ENCODE data around the gene ASB5.

ASB5 gene

DNA sequence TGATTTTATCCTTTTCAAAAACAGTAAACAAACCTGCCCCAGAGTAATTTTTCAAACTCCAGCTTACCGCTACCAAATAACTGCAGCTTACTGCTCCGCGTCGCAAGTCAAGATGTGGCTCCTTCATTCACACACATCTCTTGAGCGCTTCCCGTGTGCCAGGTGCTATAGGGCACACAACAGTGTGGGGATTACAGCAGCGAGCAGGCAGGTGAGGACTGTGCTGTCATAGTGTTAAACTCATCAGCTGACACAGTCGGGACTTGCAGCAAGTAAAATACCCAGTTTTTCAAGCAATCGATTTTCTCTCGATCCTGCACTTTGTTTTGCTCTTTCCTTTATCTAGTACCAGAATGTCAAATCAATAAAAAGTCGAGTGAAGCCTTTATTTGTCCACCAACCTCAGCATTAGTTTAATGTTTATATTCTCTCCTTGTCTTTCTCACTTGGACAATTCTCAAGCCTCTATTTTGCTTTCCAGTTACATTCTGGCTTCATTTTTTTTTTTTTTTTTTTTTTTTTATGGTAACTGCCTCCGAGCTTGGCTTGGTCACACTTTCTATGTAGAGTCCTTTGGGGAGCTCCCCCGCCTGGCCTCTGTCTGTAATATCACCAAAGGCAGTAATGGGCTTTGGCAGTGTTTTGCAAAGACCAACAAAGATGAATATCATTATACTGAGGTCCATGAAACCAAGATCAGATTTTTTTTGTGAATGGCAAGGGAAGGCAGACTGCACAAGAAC, 8.3 kb upstream of the ASB5 start:
- peak; percentile 70 for DNase-seq (ENCODE audit: low read depth)

DNA sequence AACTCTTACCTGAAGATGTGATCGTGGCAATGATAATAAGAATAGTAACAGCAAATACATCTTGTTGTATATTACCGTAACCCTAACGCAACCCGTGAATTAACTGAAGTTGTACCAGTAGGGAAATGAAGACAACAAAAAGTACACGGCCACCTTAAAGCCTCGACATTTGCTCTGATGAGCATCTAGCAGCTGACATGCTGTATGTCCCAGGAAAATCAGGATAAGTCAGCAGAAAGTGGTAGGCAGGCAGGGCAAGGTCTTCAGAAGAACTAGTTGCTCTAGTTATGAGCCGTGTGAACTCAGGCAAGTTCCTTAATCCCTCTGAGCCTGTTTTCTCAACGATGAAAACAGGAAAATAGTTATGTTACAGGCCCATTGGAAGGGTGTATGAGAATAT, 7.7 kb upstream of the ASB5 start:
- DNase-seq (ENCODE audit: low read depth) = no peak

DNA sequence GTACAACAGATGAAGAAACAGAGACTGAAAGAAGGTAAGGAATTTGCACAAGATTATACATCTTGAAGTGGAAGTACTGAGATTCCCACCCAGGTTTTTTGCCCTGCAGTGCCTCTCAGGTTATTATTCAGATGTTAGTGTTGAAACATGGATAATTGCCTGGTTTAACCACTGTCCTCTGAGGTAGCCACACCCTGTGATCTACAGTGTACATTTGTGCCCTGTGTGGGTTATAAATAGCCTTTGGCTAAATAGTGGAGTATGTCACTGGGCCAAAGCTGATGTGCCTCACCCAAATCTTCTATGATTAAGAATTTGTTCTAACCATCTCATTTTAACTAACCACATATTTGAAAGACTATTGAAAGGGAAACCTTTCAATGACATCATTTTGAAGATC, 5.4 kb upstream of the ASB5 start:
- peak; percentile 75 for DNase-seq (ENCODE audit: low read depth)

DNA sequence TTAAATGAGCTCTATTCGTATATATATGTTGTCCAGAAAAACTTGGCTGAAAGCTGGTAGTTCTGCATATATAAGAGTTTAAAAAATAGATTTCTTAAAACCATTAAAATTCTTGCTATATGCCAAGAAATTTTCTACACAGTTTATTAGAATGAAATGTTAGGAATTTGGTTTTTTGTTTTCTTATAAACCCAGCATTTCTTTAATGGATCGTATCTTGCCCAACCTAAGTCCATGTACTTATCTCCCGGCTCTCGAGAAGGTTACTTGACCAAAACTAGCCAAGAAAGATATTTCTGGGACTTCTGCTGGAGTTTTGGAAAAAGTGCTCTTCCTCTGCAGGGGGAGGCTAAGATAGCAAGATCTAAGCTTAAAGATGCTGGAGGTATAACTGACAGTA, 4.7 kb upstream of the ASB5 start:
- peak; percentile 58 for DNase-seq (ENCODE audit: low read depth)

DNA sequence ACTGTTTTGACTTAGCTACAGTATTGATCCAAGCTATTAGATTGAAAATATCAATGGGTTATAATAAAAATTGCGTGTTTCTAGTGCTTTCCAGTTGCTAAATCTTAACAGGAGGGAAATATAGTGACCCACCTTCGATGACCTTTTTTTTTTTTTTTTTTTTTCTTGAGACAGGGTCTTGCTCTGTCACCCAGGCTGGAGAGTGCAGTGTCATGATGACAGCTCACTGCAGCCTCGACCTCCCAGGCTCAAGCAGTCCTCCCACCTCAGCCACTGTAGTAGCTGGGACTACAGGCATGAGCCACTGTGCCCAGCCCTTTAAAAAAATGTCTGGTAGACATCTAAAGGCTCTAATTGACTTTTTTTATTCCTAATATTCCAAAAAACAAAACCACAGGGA, 3.8 kb upstream of the ASB5 start:
- DNase-seq (ENCODE audit: low read depth) = no peak

DNA sequence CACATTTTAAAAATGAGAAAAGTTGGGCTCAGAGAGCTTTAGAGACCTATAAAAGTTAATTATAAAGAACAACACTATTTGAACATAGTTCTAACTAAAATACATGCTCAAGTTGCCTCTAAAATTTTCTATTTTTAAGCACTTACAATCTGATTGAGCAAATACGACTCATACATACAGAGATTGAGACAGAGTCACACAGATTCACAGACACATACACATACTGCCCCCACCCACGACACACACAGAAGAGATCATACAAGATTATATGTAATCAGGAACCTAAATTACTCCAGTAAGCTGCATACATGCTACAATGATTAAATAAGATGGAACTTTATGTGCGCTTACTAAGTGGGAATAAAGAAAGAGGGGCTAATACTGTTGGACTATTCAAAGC, 2.7 kb upstream of the ASB5 start:
- DNase-seq (ENCODE audit: low read depth) = peak; percentile 58

- DNase-seq (ENCODE audit: low read depth) = peak; percentile 97
These were observed 1.6 kb upstream of the ASB5 start for GRCh38 chr4:176270669-176271068.

- DNase-seq (ENCODE audit: low read depth) = no peak
These were observed 3.0 kb downstream of the ASB5 start for GRCh38 chr4:176266026-176266425.

DNA sequence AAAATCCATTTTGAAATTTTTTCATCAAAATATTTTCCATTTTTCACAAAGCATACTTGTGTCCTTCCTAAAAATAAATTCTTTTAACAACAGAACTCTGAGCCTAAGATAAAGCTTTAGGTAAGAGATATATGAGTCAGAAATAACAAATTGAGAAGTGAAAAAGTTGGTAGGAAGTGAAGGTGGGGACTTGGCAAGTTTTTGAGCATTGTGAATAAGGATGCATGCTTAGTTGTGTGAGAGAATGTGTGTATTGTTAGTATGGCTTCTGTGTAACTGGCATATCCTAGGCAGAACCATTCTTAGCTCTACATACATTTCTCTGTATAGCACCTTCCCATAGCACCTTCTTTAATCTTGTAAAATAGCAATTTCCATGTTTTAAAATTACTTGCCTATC, 6.8 kb downstream of the ASB5 start:
- no peak for DNase-seq (ENCODE audit: low read depth)

GRCh38 chr4:176261481-176261880, 7.5 kb downstream of the ASB5 start:
- DNase-seq (ENCODE audit: low read depth) = peak; percentile 57

- DNase-seq (ENCODE audit: low read depth) = no peak
These were observed 8.0 kb downstream of the ASB5 start for GRCh38 chr4:176261018-176261417.

GRCh38 chr4:176259330-176260090, 9.5 kb downstream of the ASB5 start:
- peak; percentile 74 for DNase-seq (ENCODE audit: low read depth)

- DNase-seq (ENCODE audit: low read depth) = no peak
These were observed 10.9 kb downstream of the ASB5 start for GRCh38 chr4:176258135-176258534.

- DNase-seq (ENCODE audit: low read depth) = no peak
These were observed 12.1 kb downstream of the ASB5 start for GRCh38 chr4:176256921-176257320.

DNA sequence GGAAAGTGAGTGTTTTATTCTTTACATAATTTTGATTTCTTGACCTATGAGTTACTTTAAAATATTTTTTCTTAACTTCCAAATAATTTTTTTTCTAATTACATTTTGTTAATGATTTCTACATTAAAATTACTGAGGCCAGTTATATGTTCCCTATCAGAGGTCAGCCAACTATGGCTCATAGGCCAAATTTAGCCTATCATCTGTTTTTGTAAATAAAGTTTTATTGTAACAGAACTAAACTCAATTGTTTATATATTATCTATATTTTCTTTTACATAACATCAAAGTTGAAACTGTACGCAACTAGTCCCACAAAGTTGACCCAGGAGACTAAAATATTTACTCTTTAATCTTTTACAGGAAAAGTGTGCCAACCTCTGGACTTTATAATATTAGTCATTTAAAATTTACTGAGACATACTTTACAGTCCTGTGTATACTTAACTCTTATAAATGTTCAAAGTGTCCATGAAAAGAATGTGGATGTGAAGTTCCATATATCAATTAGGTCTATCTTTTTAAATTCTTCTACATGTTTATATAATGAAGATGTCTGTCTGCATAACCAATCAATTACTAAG, 26.2 kb downstream of the ASB5 start:
- DNase-seq (ENCODE audit: low read depth) = no peak

DNA sequence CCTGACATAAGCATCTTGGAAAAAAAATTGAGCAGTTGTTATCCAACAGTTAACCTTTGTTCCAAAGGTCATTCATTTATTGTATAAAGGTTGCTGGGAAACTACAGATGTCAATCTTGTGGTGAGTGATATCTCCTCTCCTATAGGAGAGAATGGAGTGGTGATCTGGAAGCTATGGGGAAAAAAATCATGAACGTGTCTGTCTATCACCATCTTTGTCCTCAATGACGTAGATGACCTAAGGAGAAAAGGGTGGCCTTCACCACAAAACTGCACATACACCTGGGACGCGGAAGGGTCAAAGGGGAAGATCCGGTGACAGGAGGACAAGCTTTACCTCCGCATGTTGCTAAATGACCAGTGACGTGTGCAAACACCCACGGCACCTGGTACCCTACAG, 27.3 kb downstream of the ASB5 start:
- no peak for DNase-seq (ENCODE audit: low read depth)

GRCh38 chr4:176238826-176239225, 30.2 kb downstream of the ASB5 start:
- DNase-seq (ENCODE audit: low read depth) = no peak

DNA sequence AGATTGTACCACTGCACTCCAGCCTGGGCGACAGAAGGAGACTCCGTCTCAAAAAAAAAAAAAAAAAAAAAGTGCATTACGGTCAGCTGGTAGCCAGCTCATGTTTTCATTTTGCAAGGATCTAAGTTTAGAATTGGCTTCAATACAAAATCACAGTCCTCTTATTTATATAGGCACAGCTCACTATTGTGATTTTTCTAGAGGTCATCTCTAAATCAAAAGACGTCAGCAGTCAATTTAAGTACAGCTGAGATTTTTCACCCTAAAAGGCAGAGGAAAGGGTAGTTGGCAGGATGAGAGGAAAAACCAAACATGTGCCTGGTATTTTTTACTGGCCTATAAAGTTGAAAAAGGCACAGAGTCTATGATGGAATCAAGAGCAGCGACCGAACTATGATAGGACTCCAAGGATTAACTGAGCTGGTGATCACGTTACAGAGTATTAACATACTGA, 30.8 kb downstream of the ASB5 start:
- peak; percentile 91 for DNase-seq (ENCODE audit: low read depth)

- DNase-seq (ENCODE audit: low read depth) = no peak
These were observed 32.1 kb downstream of the ASB5 start for GRCh38 chr4:176236946-176237345.

DNA sequence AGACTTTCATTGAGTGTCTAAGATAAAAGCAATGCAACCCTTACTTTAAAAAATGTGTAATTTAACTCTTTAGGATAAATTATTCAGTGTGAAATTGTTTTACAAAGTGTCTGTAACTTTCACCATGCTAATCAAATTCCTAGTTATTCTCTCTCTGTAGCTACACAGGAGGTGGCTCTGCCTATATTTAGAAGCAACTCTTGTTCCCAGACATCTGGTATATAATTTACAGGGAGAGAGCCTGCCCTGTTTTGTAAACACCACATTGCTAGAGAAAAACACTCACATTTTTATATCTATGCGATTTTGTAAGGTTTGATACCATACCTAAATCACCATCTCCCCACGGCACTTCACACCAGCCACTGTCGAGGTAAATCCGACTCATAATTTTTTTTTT, 38.2 kb downstream of the ASB5 start:
- no peak for DNase-seq (ENCODE audit: low read depth)

DNA sequence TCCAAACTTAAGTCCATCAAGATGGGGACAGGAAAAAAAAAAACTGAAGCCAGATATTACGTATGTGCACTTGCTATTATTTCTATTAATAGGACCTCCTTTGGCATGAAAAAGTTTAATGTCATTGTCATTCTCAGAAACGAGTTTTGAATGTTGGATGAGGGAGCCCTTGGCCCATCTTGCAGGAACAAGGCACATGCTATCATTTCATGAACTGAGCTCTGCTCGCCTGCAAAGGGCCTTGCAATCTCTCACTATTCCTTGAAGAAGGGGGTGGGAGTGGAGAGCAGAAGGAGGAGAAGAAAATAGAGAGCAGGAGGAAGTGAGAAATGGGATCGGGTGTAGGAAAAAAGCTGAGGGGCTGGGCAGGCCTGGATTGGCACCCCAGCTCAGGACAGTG, 39.4 kb downstream of the ASB5 start:
- DNase-seq (ENCODE audit: low read depth) = no peak

GRCh38 chr4:176226736-176227135, 42.3 kb downstream of the ASB5 start:
- DNase-seq (ENCODE audit: low read depth) = no peak

DNA sequence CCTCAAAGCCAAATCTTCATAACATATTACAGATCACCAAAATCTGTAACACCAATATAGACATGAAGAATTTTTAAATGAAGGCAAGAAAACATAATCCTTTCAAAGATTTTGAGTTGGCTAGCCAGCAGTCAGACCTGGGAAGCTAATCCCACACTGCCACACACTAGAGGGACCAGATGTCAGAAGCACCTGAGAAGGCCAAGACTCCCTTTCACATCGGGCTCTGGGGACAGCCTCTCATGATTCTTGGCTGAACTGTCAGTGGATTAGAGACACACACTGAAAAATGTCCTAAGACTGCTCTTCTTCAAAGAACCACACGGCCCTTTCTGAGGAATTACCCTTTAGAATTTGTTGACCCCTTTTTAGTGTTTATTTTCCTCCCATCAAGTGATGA, 45.5 kb downstream of the ASB5 start:
- no peak for DNase-seq (ENCODE audit: low read depth)
